Measurements from ENCODE around the gene C2CD5. TPM values are rescaled to one million over a fixed set of nuclear protein-coding genes. Genes with fewer than 3 reads are reported as not detected.

C2CD5 gene
- total RNA-seq, 1 experiment from 2014 or later: 44.6 TPM

DNA sequence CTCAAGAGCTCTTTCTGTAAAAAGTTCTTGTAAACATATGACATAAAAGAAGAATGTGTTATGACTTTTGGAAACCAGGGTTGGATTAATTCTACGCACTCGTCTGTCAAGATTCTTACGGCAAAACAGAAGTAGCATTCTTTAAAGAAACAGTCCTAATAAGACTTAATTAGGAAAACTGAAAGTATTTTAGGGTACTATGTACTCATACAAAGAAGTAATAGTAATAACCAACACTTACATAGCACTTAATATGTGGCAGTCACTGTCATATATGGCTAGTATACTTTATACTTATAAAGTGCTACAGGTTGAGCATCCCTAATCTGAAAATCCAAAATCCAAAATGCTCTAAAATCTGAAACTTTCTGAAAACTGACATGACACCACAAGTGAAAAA is 136.9 kb downstream of the C2CD5 start:
- intact Hi-C loops (cut with micrococcal nuclease; ENCODE audit: unreplicated experiment): no loop called here
- H3K4me1 ChIP-seq: peaks cover 3% of the 10 kb centered on the region; the same call in 1 of the 2 replicates
- no peak overlapping the region for H3K4me3 Mint-ChIP-seq (ENCODE audit: unreplicated experiment)
- H3K4me1 Mint-ChIP-seq (ENCODE audit: low read depth, unreplicated experiment): no peaks in the 10 kb centered on the region
- ChIA-PET POLR2A (no interaction called here), CTCF (no interaction called here)
- H3K27ac Mint-ChIP-seq (ENCODE audit: unreplicated experiment): no peak overlapping the region
- H3K27me3 Mint-ChIP-seq (ENCODE audit: insufficient read depth, unreplicated experiment): peaks cover 6% of the 10 kb centered on the region
- H3K36me3 Mint-ChIP-seq (ENCODE audit: insufficient read depth, unreplicated experiment): no peaks in the 10 kb centered on the region
- no TSS peak for BruUV-seq (replicated peaks)
- TF ChIP-seq, protein P1, sequence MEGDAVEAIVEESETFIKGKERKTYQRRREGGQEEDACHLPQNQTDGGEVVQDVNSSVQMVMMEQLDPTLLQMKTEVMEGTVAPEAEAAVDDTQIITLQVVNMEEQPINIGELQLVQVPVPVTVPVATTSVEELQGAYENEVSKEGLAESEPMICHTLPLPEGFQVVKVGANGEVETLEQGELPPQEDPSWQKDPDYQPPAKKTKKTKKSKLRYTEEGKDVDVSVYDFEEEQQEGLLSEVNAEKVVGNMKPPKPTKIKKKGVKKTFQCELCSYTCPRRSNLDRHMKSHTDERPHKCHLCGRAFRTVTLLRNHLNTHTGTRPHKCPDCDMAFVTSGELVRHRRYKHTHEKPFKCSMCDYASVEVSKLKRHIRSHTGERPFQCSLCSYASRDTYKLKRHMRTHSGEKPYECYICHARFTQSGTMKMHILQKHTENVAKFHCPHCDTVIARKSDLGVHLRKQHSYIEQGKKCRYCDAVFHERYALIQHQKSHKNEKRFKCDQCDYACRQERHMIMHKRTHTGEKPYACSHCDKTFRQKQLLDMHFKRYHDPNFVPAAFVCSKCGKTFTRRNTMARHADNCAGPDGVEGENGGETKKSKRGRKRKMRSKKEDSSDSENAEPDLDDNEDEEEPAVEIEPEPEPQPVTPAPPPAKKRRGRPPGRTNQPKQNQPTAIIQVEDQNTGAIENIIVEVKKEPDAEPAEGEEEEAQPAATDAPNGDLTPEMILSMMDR (IDR thresholded peaks at IDR 0.05; ENCODE audit: insufficient read depth in 1 of 2, low read depth in 1 of 2, low read length in 1 of 2, severe bottlenecking in 1 of 2, unreplicated experiment in 1 of 2): no peak
- no peaks in the 10 kb centered on the region for H3K9me3 ChIP-seq
- no peaks in the 10 kb centered on the region for H3K27me3 ChIP-seq (replicated peaks; ENCODE audit: control insufficient read depth, insufficient read depth, low read length)
- H3K4me3 ChIP-seq (ENCODE audit: low read depth, low read length): no peak overlapping the region
- no peaks in the 10 kb centered on the region for H3K36me3 ChIP-seq (ENCODE audit: control insufficient read depth, insufficient read depth, low read length)
- peaks cover 10% of the 10 kb centered on the region for H3K9me3 Mint-ChIP-seq (ENCODE audit: unreplicated experiment)
- DNase-seq: no peak

DNA sequence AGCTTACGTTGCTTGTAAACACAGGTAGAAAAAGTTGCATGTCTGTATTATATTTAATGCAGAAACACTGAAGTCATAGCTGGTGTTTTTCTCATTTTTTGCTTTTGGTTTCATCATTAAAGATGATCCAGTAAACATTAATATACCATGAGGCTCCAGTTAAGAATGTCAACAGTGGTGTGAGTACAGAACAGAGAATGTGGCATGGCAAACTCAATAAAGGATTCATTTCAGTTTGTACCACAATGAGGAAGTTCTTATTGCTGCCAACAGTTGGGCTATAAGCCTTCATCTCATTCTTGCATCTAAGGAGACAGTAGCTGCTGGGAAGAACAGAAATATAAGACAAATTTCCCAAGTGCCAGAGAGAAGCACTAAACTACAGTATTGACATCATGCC is 137.7 kb downstream of the C2CD5 start:
- BruUV-seq (replicated peaks): no TSS peak
- no peaks in the 10 kb centered on the region for H3K9me3 ChIP-seq
- no peak overlapping the region for H3K4me3 ChIP-seq (ENCODE audit: low read depth, low read length)
- intact Hi-C loops (cut with micrococcal nuclease; ENCODE audit: unreplicated experiment): no loop called here
- peaks cover 3% of the 10 kb centered on the region; the same call in 1 of the 2 replicates for H3K4me1 ChIP-seq
- TF ChIP-seq, protein P1 (IDR thresholded peaks at IDR 0.05; ENCODE audit: insufficient read depth in 1 of 2, low read depth in 1 of 2, low read length in 1 of 2, severe bottlenecking in 1 of 2, unreplicated experiment in 1 of 2): no peak
- Mint-ChIP-seq H3K4me1 (ENCODE audit: low read depth, unreplicated experiment) (no peaks in the 10 kb centered on the region), H3K4me3 (ENCODE audit: unreplicated experiment) (no peak overlapping the region), H3K36me3 (ENCODE audit: insufficient read depth, unreplicated experiment) (no peaks in the 10 kb centered on the region), H3K9me3 (ENCODE audit: unreplicated experiment) (peaks cover 10% of the 10 kb centered on the region), H3K27ac (ENCODE audit: unreplicated experiment) (no peak overlapping the region), H3K27me3 (ENCODE audit: insufficient read depth, unreplicated experiment) (peaks cover 10% of the 10 kb centered on the region)
- POLR2A ChIA-PET: no interaction called here
- no peaks in the 10 kb centered on the region for H3K27me3 ChIP-seq (replicated peaks; ENCODE audit: control insufficient read depth, insufficient read depth, low read length)
- no peak for DNase-seq
- CTCF ChIA-PET: no interaction called here
- no peaks in the 10 kb centered on the region for H3K36me3 ChIP-seq (ENCODE audit: control insufficient read depth, insufficient read depth, low read length)

DNA sequence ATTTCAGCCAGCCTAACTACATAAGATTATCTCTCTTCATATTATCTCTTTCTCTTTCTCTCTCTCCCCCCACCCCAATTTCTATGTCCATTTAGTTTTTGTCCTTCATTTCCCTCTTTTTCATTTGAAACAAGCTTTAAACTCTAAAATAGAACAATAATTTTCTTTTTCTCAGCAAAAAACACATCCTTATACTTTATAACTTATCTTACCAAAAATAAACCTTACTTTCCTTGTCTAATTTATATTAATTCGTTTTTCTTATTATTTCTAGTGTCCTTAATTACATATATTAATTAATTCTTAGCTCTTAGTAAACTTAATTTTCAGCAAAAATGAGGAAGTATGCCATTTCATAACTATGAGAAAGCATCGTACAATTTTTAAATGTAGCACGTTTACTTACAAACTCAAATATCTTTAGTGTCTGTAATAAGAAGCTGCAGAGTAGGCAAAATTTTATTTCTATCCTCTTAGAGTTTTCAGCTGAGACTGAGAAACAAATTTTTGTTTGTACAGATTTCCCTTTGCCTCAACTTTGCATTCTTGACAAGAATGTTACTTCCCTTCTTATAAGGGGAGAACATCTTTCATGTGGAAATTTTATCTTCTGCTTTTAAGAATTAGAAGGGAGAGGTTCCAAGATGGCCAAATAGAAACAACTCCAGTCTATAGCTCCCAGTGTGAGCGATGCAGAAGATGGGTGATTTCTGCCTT is 144.7 kb downstream of the C2CD5 start:
- H3K36me3 ChIP-seq (ENCODE audit: control insufficient read depth, insufficient read depth, low read length): no peaks in the 10 kb centered on the region
- H3K27me3 ChIP-seq (replicated peaks; ENCODE audit: control insufficient read depth, insufficient read depth, low read length): no peaks in the 10 kb centered on the region
- no peak overlapping the region for H3K4me3 Mint-ChIP-seq (ENCODE audit: unreplicated experiment)
- no TSS peak for BruUV-seq (replicated peaks)
- H3K4me3 ChIP-seq (ENCODE audit: low read depth, low read length): no peak overlapping the region
- H3K36me3 Mint-ChIP-seq (ENCODE audit: insufficient read depth, unreplicated experiment): no peaks in the 10 kb centered on the region
- TF ChIP-seq, protein P1 (IDR thresholded peaks at IDR 0.05; ENCODE audit: insufficient read depth in 1 of 2, low read depth in 1 of 2, low read length in 1 of 2, severe bottlenecking in 1 of 2, unreplicated experiment in 1 of 2): no peak
- POLR2A ChIA-PET: no interaction called here
- peaks cover 15% of the 10 kb centered on the region for H3K27me3 Mint-ChIP-seq (ENCODE audit: insufficient read depth, unreplicated experiment)
- DNase-seq: no peak
- no peaks in the 10 kb centered on the region for H3K4me1 ChIP-seq
- H3K9me3 ChIP-seq: peaks cover 6% of the 10 kb centered on the region; the same call in 1 of the 2 replicates
- CTCF ChIA-PET: interaction anchor here (0.6 kb wide), 1 partner anchor 62 kb away, joined by 4 read pairs; no protein-coding TSS in a partner anchor
- no peaks in the 10 kb centered on the region for H3K4me1 Mint-ChIP-seq (ENCODE audit: low read depth, unreplicated experiment)
- H3K9me3 Mint-ChIP-seq (ENCODE audit: unreplicated experiment): peaks cover 10% of the 10 kb centered on the region
- no peak overlapping the region for H3K27ac Mint-ChIP-seq (ENCODE audit: unreplicated experiment)
- intact Hi-C loops (cut with micrococcal nuclease; ENCODE audit: unreplicated experiment): no loop called here

Other genes with a start within 250 kb of the C2CD5 start
- not detected in 2 replicates for gene ST8SIA1, start 209.8 kb downstream of the C2CD5 start, total RNA-seq (2022)
- gene ETNK1, start 80.6 kb upstream of the C2CD5 start, total RNA-seq (2022): 78.7 and 89.9 TPM in 2 replicates